Activated naive CD4-positive, alpha-beta T cell treated with anti-CD3 and anti-CD28 coated beads, Interleukin-2, amount 50 U/mL, for 24 hours (primary cell): ENCODE measurements around the gene NOTCH3.

Source experiments
- H3K27ac Mint-ChIP-seq: one replicate; pipeline ENCODE4 v1.8.0; 2021; ENCODE audit warnings: mild to moderate bottlenecking, mixed read lengths
- H3K27me3 Mint-ChIP-seq: one replicate; pipeline ENCODE4 v1.8.0; 2021; ENCODE audit warnings: mixed read lengths
- H3K36me3 Mint-ChIP-seq: one replicate; pipeline ENCODE4 v1.8.0; 2021; ENCODE audit warnings: mixed read lengths
- H3K4me1 Mint-ChIP-seq: one replicate; pipeline ENCODE4 v1.8.0; 2021; ENCODE audit warnings: mixed read lengths
- H3K4me3 Mint-ChIP-seq: one replicate; pipeline ENCODE4 v1.8.0; 2021; ENCODE audit warnings: mild to moderate bottlenecking, mixed read lengths
- H3K9me3 Mint-ChIP-seq: one replicate; pipeline ENCODE4 v1.8.0; 2021; ENCODE audit warnings: mixed read lengths

The NOTCH3 gene

GRCh38 chr19:15126131-15126910 is 74.5 kb downstream of the NOTCH3 start:
- Mint-ChIP-seq H3K27me3 (no peaks in the 10 kb centered on the region), H3K36me3 (peaks cover under 1% of the 10 kb centered on the region), H3K4me1 (peaks cover 42% of the 10 kb centered on the region), H3K4me3 (no peak overlapping the region), H3K9me3 (no peaks in the 10 kb centered on the region), H3K27ac (no peak overlapping the region)

GRCh38 chr19:15125232-15126067 is 75.3 kb downstream of the NOTCH3 start:
- Mint-ChIP-seq H3K4me3 (peak overlapping the region; percentile 95), H3K27me3 (no peaks in the 10 kb centered on the region), H3K4me1 (peaks cover 39% of the 10 kb centered on the region), H3K27ac (peak overlapping the region; percentile 98), H3K36me3 (peaks cover 4% of the 10 kb centered on the region), H3K9me3 (no peaks in the 10 kb centered on the region)

- H3K27me3 Mint-ChIP-seq = no peaks in the 10 kb centered on the region
- peaks cover 5% of the 10 kb centered on the region for H3K36me3 Mint-ChIP-seq
- H3K27ac Mint-ChIP-seq = peak overlapping the region; percentile 98
- peaks cover 31% of the 10 kb centered on the region for H3K4me1 Mint-ChIP-seq
- H3K9me3 Mint-ChIP-seq = no peaks in the 10 kb centered on the region
- H3K4me3 Mint-ChIP-seq = peak overlapping the region; percentile 95
Observed at GRCh38 chr19:15124572-15125231, 76.1 kb downstream of the NOTCH3 start.

GRCh38 chr19:15123900-15124299 is 76.9 kb downstream of the NOTCH3 start:
- H3K9me3 Mint-ChIP-seq = no peaks in the 10 kb centered on the region
- H3K4me3 Mint-ChIP-seq = peak overlapping the region; percentile 95
- H3K27ac Mint-ChIP-seq = no peak overlapping the region
- H3K36me3 Mint-ChIP-seq = peaks cover 6% of the 10 kb centered on the region
- no peaks in the 10 kb centered on the region for H3K27me3 Mint-ChIP-seq
- H3K4me1 Mint-ChIP-seq = peaks cover 23% of the 10 kb centered on the region

- H3K4me3 Mint-ChIP-seq = no peak overlapping the region
- H3K27ac Mint-ChIP-seq = peak overlapping the region; percentile 24
- H3K4me1 Mint-ChIP-seq = peaks cover 19% of the 10 kb centered on the region
- H3K36me3 Mint-ChIP-seq = peaks cover 11% of the 10 kb centered on the region
- no peaks in the 10 kb centered on the region for H3K27me3 Mint-ChIP-seq
- no peaks in the 10 kb centered on the region for H3K9me3 Mint-ChIP-seq
Observed at GRCh38 chr19:15123031-15123890, 77.5 kb downstream of the NOTCH3 start.

- Mint-ChIP-seq H3K27me3 (no peaks in the 10 kb centered on the region), H3K4me1 (peaks cover 15% of the 10 kb centered on the region), H3K9me3 (no peaks in the 10 kb centered on the region), H3K4me3 (no peak overlapping the region), H3K27ac (peak overlapping the region; percentile 51), H3K36me3 (peaks cover 12% of the 10 kb centered on the region)
Observed at GRCh38 chr19:15122331-15123030, 78.3 kb downstream of the NOTCH3 start.

- Mint-ChIP-seq H3K9me3 (no peaks in the 10 kb centered on the region), H3K27ac (no peak overlapping the region), H3K36me3 (peaks cover 12% of the 10 kb centered on the region)
Observed at GRCh38 chr19:15120135-15121026, 80.4 kb downstream of the NOTCH3 start.

GRCh38 chr19:15118789-15119494 is 81.9 kb downstream of the NOTCH3 start:
- Mint-ChIP-seq H3K9me3 (no peaks in the 10 kb centered on the region), H3K36me3 (peaks cover 12% of the 10 kb centered on the region), H3K4me1 (peaks cover 1% of the 10 kb centered on the region), H3K27me3 (no peaks in the 10 kb centered on the region), H3K27ac (no peak overlapping the region), H3K4me3 (no peak overlapping the region)

More at GRCh38 chr19:15120135-15121026, 80.4 kb downstream of the NOTCH3 start:
- Mint-ChIP-seq H3K4me1 (peaks cover 8% of the 10 kb centered on the region), H3K27me3 (no peaks in the 10 kb centered on the region), H3K4me3 (no peak overlapping the region)

GRCh38 chr19:15118248-15118647 is 82.5 kb downstream of the NOTCH3 start:
- H3K4me3 Mint-ChIP-seq = no peak overlapping the region
- peaks cover 12% of the 10 kb centered on the region for H3K36me3 Mint-ChIP-seq
- H3K27ac Mint-ChIP-seq = no peak overlapping the region
- H3K4me1 Mint-ChIP-seq = no peaks in the 10 kb centered on the region
- H3K9me3 Mint-ChIP-seq = no peaks in the 10 kb centered on the region
- no peaks in the 10 kb centered on the region for H3K27me3 Mint-ChIP-seq

- Mint-ChIP-seq H3K4me1 (no peaks in the 10 kb centered on the region), H3K27me3 (no peaks in the 10 kb centered on the region), H3K27ac (no peak overlapping the region), H3K9me3 (no peaks in the 10 kb centered on the region), H3K4me3 (no peak overlapping the region), H3K36me3 (peaks cover 12% of the 10 kb centered on the region)
Observed at GRCh38 chr19:15116856-15117255, 83.9 kb downstream of the NOTCH3 start.

GRCh38 chr19:15115762-15116615 is 84.8 kb downstream of the NOTCH3 start:
- Mint-ChIP-seq H3K36me3 (peaks cover 9% of the 10 kb centered on the region), H3K27ac (no peak overlapping the region), H3K27me3 (no peaks in the 10 kb centered on the region), H3K4me1 (no peaks in the 10 kb centered on the region), H3K9me3 (no peaks in the 10 kb centered on the region), H3K4me3 (no peak overlapping the region)

GRCh38 chr19:15115080-15115479 is 85.7 kb downstream of the NOTCH3 start:
- Mint-ChIP-seq H3K36me3 (peaks cover 6% of the 10 kb centered on the region), H3K27ac (no peak overlapping the region), H3K4me3 (no peak overlapping the region), H3K9me3 (no peaks in the 10 kb centered on the region), H3K4me1 (no peaks in the 10 kb centered on the region), H3K27me3 (no peaks in the 10 kb centered on the region)
